CD8-positive, alpha-beta memory T cell (primary cell): ENCODE data around the gene PRKAA2. TPM values are rescaled to one million over a fixed set of nuclear protein-coding genes. Genes with fewer than 3 reads are reported as not detected.

Source experiments
- CTCF ChIA-PET: fragments of 350-600 bp; sonication (Branson Sonifier 250); formaldehyde crosslinking; loops from one replicate; lab custom pipeline; 2021; ENCODE audit warnings: antibody characterized with exemption; lab: Charles Lee
- POLR2A ChIA-PET: fragments of 350-600 bp; sonication (Branson Sonifier 250); formaldehyde crosslinking; loops from one replicate; lab custom pipeline; 2021; ENCODE audit warnings: antibody characterized with exemption; lab: Charles Lee
- DNase-seq, 5 donors: peaks; one replicate each; pipeline versions ENCODE4 v3.0.0 to v3.0.0-alpha.2; 2020 to 2022; ENCODE audit warnings: mixed read lengths in 1 of 5
- H3K27ac ChIP-seq: one replicate; pipeline ENCODE4 v1.7.0; 2013; ENCODE audit warnings: low read depth, mild to moderate bottlenecking, low read length, moderate library complexity
- H3K27me3 ChIP-seq: 2 replicates; pipeline ENCODE4 v1.7.0; 2013; ENCODE audit warnings: low read length, mild to moderate bottlenecking; ENCODE audit not compliant: insufficient read depth, poor library complexity, severe bottlenecking
- H3K36me3 ChIP-seq: 2 replicates; pipeline ENCODE4 v1.7.0; 2013; ENCODE audit warnings: mild to moderate bottlenecking, low read length, moderate library complexity; ENCODE audit not compliant: insufficient read depth
- H3K4me1 ChIP-seq: 2 replicates; pipeline ENCODE4 v1.7.0; 2013; ENCODE audit warnings: mild to moderate bottlenecking, low read length, moderate library complexity; ENCODE audit not compliant: insufficient read depth
- H3K4me3 ChIP-seq: 2 replicates; pipeline ENCODE4 v1.7.0; 2013; ENCODE audit warnings: mild to moderate bottlenecking, low read length
- H3K9me3 ChIP-seq: 2 replicates; pipeline ENCODE4 v1.7.0; 2013; ENCODE audit warnings: mild to moderate bottlenecking, low read length
- H3K27ac Mint-ChIP-seq, 8 donors: one replicate each; pipeline ENCODE4 v1.8.0; 2020 to 2021; ENCODE audit warnings: mixed read lengths in 8 of 8, mild to moderate bottlenecking in 6 of 8, inconsistent platforms in 3 of 8, moderate library complexity in 3 of 8
- H3K27me3 Mint-ChIP-seq, 2 donors: one replicate each; pipeline ENCODE4 v1.8.0; 2020 to 2021; ENCODE audit warnings: mixed read lengths in 2 of 2, mild to moderate bottlenecking in 1 of 2, moderate library complexity in 1 of 2
- H3K36me3 Mint-ChIP-seq, 3 donors: one replicate each; pipeline ENCODE4 v1.8.0; 2020 to 2021; ENCODE audit warnings: mixed read lengths in 3 of 3, inconsistent platforms in 1 of 3, mild to moderate bottlenecking in 1 of 3
- H3K4me1 Mint-ChIP-seq, 3 donors: one replicate each; pipeline ENCODE4 v1.8.0; 2020 to 2021; ENCODE audit warnings: mixed read lengths in 3 of 3, inconsistent platforms in 1 of 3, mild to moderate bottlenecking in 1 of 3
- H3K4me3 Mint-ChIP-seq, 7 donors: one replicate each; pipeline ENCODE4 v1.8.0; 2020 to 2021; ENCODE audit warnings: mixed read lengths in 7 of 7, mild to moderate bottlenecking in 6 of 7, moderate library complexity in 4 of 7, inconsistent platforms in 2 of 7
- H3K9me3 Mint-ChIP-seq, 5 donors: one replicate each; pipeline ENCODE4 v1.8.0; 2020 to 2022; ENCODE audit warnings: mixed read lengths in 5 of 5, mild to moderate bottlenecking in 3 of 5, moderate library complexity in 2 of 5, inconsistent platforms in 1 of 5
- polyA plus RNA-seq: library from polyadenylated mRNA; unstranded; fragments of 300-500 nt; fragmentation: Illumina TruSeq; gene quantifications from one replicate; pipeline ENCODE4 v1.2.3, GENCODE V29; 2021
- total RNA-seq, 2 experiments: library from RNA; stranded (reverse); gene quantifications; one replicate each; pipeline ENCODE4 v1.2.3, GENCODE V29; 2021

PRKAA2 gene
- total and polyA plus RNA-seq, 3 experiments from 2014 or later = not detected

- Mint-ChIP-seq H3K4me1 (no peaks in the 10 kb centered on the region), H3K27ac (no peak overlapping the region), H3K36me3 (no peaks in the 10 kb centered on the region), H3K4me3 (no peak overlapping the region), H3K9me3 (peaks cover 0 to 2% (median 0%) of the 10 kb centered on the region in 5 donors), H3K27me3 (peaks cover 4 to 19% of the 10 kb centered on the region in 2 donors)
- H3K27ac ChIP-seq = no peak overlapping the region
- no peaks in the 10 kb centered on the region for H3K36me3 ChIP-seq
- DNase-seq = no peak
- POLR2A ChIA-PET = no interaction called here
- no peaks in the 10 kb centered on the region for H3K9me3 ChIP-seq
- H3K4me3 ChIP-seq = no peak overlapping the region
- CTCF ChIA-PET = no interaction called here
- no peaks in the 10 kb centered on the region for H3K4me1 ChIP-seq
- no peaks in the 10 kb centered on the region for H3K27me3 ChIP-seq
These were observed 62.3 kb downstream of the PRKAA2 start for GRCh38 chr1:56707379-56707778.

GRCh38 chr1:56709269-56709880 is 64.3 kb downstream of the PRKAA2 start:
- H3K4me1 Mint-ChIP-seq = no peaks in the 10 kb centered on the region
- H3K27me3 Mint-ChIP-seq = peaks cover 5 to 18% of the 10 kb centered on the region in 2 donors
- H3K27ac ChIP-seq = no peak overlapping the region
- ChIA-PET CTCF (interaction anchor here (1.1 kb wide), 1 partner anchor 10 kb away, joined by 4 read pairs; no protein-coding TSS in a partner anchor), POLR2A (no interaction called here)
- no peaks in the 10 kb centered on the region for H3K36me3 Mint-ChIP-seq
- H3K9me3 ChIP-seq = no peaks in the 10 kb centered on the region
- H3K4me3 ChIP-seq = no peak overlapping the region
- no peak overlapping the region for H3K4me3 Mint-ChIP-seq
- no peaks in the 10 kb centered on the region for H3K27me3 ChIP-seq
- H3K27ac Mint-ChIP-seq = no peak overlapping the region
- no peak for DNase-seq
- no peaks in the 10 kb centered on the region for H3K4me1 ChIP-seq
- no peaks in the 10 kb centered on the region for H3K36me3 ChIP-seq
- no peaks in the 10 kb centered on the region for H3K9me3 Mint-ChIP-seq

DNA sequence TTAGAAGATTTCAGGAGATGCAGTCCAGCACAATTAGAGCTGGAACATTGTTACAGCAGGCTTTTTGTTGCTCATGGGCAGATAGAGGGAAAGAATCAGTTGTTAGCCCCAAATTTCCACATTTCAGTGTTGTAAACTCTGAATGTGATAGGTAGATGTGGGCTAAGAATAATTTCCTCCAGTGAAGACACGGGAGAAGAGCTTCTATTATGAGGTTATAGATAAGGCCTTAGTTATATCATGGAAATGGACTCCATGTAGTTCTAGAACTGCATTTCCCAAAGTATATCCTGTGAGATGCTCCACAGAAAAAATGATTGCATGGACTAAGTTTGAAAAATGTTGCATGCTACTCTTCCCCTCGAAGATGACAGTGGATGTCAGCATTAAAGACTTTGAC is 64.9 kb downstream of the PRKAA2 start:
- Mint-ChIP-seq H3K4me1 (no peaks in the 10 kb centered on the region), H3K27ac (no peak overlapping the region), H3K36me3 (no peaks in the 10 kb centered on the region), H3K4me3 (no peak overlapping the region), H3K9me3 (no peaks in the 10 kb centered on the region), H3K27me3 (peaks cover 5 to 18% of the 10 kb centered on the region in 2 donors)
- no peak overlapping the region for H3K27ac ChIP-seq
- no peaks in the 10 kb centered on the region for H3K36me3 ChIP-seq
- CTCF ChIA-PET = interaction anchor here (1.1 kb wide), 1 partner anchor 11 kb away, joined by 4 read pairs; no protein-coding TSS in a partner anchor
- POLR2A ChIA-PET = no interaction called here
- no peak overlapping the region for H3K4me3 ChIP-seq
- no peaks in the 10 kb centered on the region for H3K27me3 ChIP-seq
- no peaks in the 10 kb centered on the region for H3K4me1 ChIP-seq
- no peaks in the 10 kb centered on the region for H3K9me3 ChIP-seq
- DNase-seq = no peak

DNA sequence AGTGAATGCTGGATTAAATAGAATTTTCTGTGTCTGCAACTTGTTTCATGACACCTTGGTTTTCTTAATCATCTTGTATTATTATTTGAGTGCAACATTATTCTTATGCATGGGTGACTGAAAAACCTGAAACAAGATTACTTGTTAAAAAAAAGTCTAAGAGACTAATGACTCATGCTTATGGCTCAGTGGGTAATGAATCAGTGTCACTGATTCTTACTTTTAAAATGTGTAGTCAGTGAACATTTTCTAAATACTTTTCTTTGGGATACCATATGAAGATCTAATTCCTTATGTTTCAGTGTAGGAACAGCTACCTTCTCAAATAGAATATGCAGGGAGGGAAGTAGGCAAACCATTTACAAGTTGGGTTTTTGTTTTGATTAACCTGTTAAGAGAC is 65.5 kb downstream of the PRKAA2 start:
- ChIA-PET CTCF (interaction anchor here (1.1 kb wide), 1 partner anchor 11 kb away, joined by 4 read pairs; no protein-coding TSS in a partner anchor), POLR2A (no interaction called here)
- no peaks in the 10 kb centered on the region for H3K36me3 ChIP-seq
- Mint-ChIP-seq H3K27ac (no peak overlapping the region), H3K4me1 (no peaks in the 10 kb centered on the region), H3K27me3 (peaks cover 5 to 18% of the 10 kb centered on the region in 2 donors), H3K4me3 (no peak overlapping the region), H3K36me3 (no peaks in the 10 kb centered on the region), H3K9me3 (no peaks in the 10 kb centered on the region)
- H3K27ac ChIP-seq = no peak overlapping the region
- no peaks in the 10 kb centered on the region for H3K27me3 ChIP-seq
- no peaks in the 10 kb centered on the region for H3K4me1 ChIP-seq
- H3K4me3 ChIP-seq = no peak overlapping the region
- H3K9me3 ChIP-seq = no peaks in the 10 kb centered on the region
- no peak for DNase-seq

DNA sequence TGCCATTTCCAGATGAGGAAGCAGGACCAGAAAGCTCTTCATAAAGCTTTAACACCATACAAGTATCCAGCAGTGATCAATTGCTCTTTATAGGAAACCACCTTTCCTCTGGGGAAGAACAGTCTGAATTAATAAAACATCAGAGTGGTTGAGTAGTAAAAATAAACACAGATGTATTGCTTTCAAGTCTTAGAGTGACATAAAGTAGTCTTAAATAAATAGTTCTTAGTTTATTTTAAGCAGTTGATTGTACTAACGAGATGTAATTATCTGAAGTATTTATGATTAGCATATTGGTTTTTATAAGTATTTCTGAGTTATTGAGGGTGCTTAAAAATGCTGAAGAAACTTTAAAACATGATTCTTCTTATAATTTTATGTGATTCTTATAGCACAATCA is 67.0 kb downstream of the PRKAA2 start:
- ChIA-PET CTCF (no interaction called here), POLR2A (no interaction called here)
- Mint-ChIP-seq H3K4me3 (no peak overlapping the region), H3K4me1 (no peaks in the 10 kb centered on the region), H3K36me3 (no peaks in the 10 kb centered on the region), H3K9me3 (no peaks in the 10 kb centered on the region), H3K27me3 (peaks cover 5 to 15% of the 10 kb centered on the region in 2 donors), H3K27ac (no peak overlapping the region)
- Histone ChIP-seq H3K4me1 (no peaks in the 10 kb centered on the region), H3K9me3 (no peaks in the 10 kb centered on the region), H3K36me3 (no peaks in the 10 kb centered on the region), H3K27me3 (no peaks in the 10 kb centered on the region), H3K4me3 (no peak overlapping the region), H3K27ac (no peak overlapping the region)
- DNase-seq = no peak

GRCh38 chr1:56713112-56713511 is 68.0 kb downstream of the PRKAA2 start:
- no peaks in the 10 kb centered on the region for H3K9me3 Mint-ChIP-seq
- CTCF ChIA-PET = no interaction called here
- POLR2A ChIA-PET = no interaction called here

DNA sequence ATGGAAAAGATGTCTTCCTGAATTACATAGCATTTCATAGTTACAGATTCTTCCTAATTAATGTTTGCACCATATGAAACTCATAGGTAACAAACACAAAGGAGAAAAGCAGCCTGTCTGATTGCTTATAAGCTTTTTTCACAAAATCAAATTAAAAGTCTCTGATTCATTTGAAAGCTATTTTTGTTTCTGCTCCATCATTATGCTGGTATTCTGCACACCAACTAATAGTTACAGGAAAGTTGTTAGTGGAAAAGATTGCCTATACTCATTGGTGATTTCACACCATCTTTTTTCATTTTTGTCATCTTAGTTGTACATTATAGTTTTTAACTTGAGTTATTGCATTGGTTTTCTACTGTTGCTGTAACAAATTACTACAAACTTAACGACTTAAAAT is 70.0 kb downstream of the PRKAA2 start:
- no peak overlapping the region for H3K4me3 Mint-ChIP-seq
- POLR2A ChIA-PET = no interaction called here
- Histone ChIP-seq H3K36me3 (no peaks in the 10 kb centered on the region), H3K4me1 (no peaks in the 10 kb centered on the region), H3K4me3 (no peak overlapping the region), H3K9me3 (no peaks in the 10 kb centered on the region), H3K27me3 (no peaks in the 10 kb centered on the region), H3K27ac (no peak overlapping the region)
- H3K36me3 Mint-ChIP-seq = no peaks in the 10 kb centered on the region
- H3K9me3 Mint-ChIP-seq = no peaks in the 10 kb centered on the region
- H3K4me1 Mint-ChIP-seq = no peaks in the 10 kb centered on the region
- no peak for DNase-seq
- peaks cover 3 to 5% of the 10 kb centered on the region in 2 donors for H3K27me3 Mint-ChIP-seq
- H3K27ac Mint-ChIP-seq = no peak overlapping the region
- CTCF ChIA-PET = no interaction called here

More at GRCh38 chr1:56713112-56713511, 68.0 kb downstream of the PRKAA2 start:
- Mint-ChIP-seq H3K4me1 (no peaks in the 10 kb centered on the region), H3K4me3 (no peak overlapping the region), H3K27me3 (peaks cover 5 to 12% of the 10 kb centered on the region in 2 donors), H3K27ac (no peak overlapping the region), H3K36me3 (no peaks in the 10 kb centered on the region)
- no peak for DNase-seq
- Histone ChIP-seq H3K27ac (no peak overlapping the region), H3K4me3 (no peak overlapping the region), H3K4me1 (no peaks in the 10 kb centered on the region), H3K9me3 (no peaks in the 10 kb centered on the region), H3K27me3 (no peaks in the 10 kb centered on the region), H3K36me3 (no peaks in the 10 kb centered on the region)

DNA sequence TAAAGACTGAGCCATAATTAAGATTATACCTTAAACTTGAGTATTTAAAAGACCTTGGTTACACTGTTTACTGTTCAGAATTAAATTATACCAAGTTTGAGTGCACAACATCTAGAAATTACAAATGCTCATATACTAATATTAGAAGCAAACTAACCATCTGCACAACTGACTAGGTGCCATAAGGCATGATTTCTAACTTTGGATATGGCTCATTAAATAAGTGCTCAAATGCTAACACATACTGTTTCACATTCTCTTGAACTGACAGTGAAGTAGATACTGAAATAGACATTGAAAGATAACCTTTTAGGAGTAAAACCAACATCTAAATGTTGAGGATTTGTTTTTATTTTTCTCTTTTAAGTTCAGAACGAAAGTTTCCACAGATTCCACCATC is 74.1 kb downstream of the PRKAA2 start:
- Mint-ChIP-seq H3K4me3 (no peak overlapping the region), H3K9me3 (peaks cover 0 to 2% (median 0%) of the 10 kb centered on the region in 5 donors), H3K4me1 (no peaks in the 10 kb centered on the region), H3K36me3 (no peaks in the 10 kb centered on the region), H3K27me3 (peaks cover 0 to 4% of the 10 kb centered on the region in 2 donors), H3K27ac (no peak overlapping the region)
- no peaks in the 10 kb centered on the region for H3K36me3 ChIP-seq
- CTCF ChIA-PET = no interaction called here
- no peaks in the 10 kb centered on the region for H3K9me3 ChIP-seq
- H3K27ac ChIP-seq = no peak overlapping the region
- POLR2A ChIA-PET = no interaction called here
- H3K4me3 ChIP-seq = no peak overlapping the region
- H3K27me3 ChIP-seq = no peaks in the 10 kb centered on the region
- H3K4me1 ChIP-seq = no peaks in the 10 kb centered on the region
- no peak for DNase-seq
